Measurements from ENCODE around the gene CCIN.

Gene CCIN

GRCh38 chr9:36123515-36123914 is 45.7 kb upstream of the CCIN start:
- TF ChIP-seq, protein P1, sequence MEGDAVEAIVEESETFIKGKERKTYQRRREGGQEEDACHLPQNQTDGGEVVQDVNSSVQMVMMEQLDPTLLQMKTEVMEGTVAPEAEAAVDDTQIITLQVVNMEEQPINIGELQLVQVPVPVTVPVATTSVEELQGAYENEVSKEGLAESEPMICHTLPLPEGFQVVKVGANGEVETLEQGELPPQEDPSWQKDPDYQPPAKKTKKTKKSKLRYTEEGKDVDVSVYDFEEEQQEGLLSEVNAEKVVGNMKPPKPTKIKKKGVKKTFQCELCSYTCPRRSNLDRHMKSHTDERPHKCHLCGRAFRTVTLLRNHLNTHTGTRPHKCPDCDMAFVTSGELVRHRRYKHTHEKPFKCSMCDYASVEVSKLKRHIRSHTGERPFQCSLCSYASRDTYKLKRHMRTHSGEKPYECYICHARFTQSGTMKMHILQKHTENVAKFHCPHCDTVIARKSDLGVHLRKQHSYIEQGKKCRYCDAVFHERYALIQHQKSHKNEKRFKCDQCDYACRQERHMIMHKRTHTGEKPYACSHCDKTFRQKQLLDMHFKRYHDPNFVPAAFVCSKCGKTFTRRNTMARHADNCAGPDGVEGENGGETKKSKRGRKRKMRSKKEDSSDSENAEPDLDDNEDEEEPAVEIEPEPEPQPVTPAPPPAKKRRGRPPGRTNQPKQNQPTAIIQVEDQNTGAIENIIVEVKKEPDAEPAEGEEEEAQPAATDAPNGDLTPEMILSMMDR (IDR thresholded peaks at IDR 0.05; ENCODE audit: insufficient read depth, low read length): no peak
- peak; percentile 30; the same call in 1 of the 2 replicates for TF ChIP-seq SPI1 (IDR thresholded peaks at IDR 0.05; ENCODE audit: borderline replicate concordance, low read depth)
- H3K4me3 ChIP-seq (replicated peaks; ENCODE audit: insufficient read depth, low read length): no peak overlapping the region
- H3K27me3 ChIP-seq (ENCODE audit: insufficient read depth, poor library complexity, severe bottlenecking): no peaks in the 10 kb centered on the region
- DNase-seq (ENCODE audit: low read depth in 1 of 2, low spot score in 1 of 2): peak in 1 of 2 experiments; percentile 55
- H3K27ac ChIP-seq (replicated peaks): peak overlapping the region; percentile 9

GRCh38 chr9:36125062-36125855 is 43.9 kb upstream of the CCIN start:
- no peak overlapping the region for H3K4me3 ChIP-seq (replicated peaks; ENCODE audit: insufficient read depth, low read length)
- DNase-seq (ENCODE audit: low read depth in 1 of 2, low spot score in 1 of 2): no peak
- TF ChIP-seq, protein P2, sequence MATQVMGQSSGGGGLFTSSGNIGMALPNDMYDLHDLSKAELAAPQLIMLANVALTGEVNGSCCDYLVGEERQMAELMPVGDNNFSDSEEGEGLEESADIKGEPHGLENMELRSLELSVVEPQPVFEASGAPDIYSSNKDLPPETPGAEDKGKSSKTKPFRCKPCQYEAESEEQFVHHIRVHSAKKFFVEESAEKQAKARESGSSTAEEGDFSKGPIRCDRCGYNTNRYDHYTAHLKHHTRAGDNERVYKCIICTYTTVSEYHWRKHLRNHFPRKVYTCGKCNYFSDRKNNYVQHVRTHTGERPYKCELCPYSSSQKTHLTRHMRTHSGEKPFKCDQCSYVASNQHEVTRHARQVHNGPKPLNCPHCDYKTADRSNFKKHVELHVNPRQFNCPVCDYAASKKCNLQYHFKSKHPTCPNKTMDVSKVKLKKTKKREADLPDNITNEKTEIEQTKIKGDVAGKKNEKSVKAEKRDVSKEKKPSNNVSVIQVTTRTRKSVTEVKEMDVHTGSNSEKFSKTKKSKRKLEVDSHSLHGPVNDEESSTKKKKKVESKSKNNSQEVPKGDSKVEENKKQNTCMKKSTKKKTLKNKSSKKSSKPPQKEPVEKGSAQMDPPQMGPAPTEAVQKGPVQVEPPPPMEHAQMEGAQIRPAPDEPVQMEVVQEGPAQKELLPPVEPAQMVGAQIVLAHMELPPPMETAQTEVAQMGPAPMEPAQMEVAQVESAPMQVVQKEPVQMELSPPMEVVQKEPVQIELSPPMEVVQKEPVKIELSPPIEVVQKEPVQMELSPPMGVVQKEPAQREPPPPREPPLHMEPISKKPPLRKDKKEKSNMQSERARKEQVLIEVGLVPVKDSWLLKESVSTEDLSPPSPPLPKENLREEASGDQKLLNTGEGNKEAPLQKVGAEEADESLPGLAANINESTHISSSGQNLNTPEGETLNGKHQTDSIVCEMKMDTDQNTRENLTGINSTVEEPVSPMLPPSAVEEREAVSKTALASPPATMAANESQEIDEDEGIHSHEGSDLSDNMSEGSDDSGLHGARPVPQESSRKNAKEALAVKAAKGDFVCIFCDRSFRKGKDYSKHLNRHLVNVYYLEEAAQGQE (IDR thresholded peaks at IDR 0.05; ENCODE audit: insufficient replicate concordance, low read depth): no peak
- no peak for TF ChIP-seq GABPA (IDR thresholded peaks at IDR 0.05; ENCODE audit: low read depth)
- TF ChIP-seq, protein P1 (IDR thresholded peaks at IDR 0.05; ENCODE audit: insufficient read depth, low read length): no peak
- peak overlapping the region; percentile 94; the same call in 1 of the 2 replicates for H3K27ac ChIP-seq (replicated peaks)
- H3K27me3 ChIP-seq (ENCODE audit: insufficient read depth, poor library complexity, severe bottlenecking): no peaks in the 10 kb centered on the region

DNA sequence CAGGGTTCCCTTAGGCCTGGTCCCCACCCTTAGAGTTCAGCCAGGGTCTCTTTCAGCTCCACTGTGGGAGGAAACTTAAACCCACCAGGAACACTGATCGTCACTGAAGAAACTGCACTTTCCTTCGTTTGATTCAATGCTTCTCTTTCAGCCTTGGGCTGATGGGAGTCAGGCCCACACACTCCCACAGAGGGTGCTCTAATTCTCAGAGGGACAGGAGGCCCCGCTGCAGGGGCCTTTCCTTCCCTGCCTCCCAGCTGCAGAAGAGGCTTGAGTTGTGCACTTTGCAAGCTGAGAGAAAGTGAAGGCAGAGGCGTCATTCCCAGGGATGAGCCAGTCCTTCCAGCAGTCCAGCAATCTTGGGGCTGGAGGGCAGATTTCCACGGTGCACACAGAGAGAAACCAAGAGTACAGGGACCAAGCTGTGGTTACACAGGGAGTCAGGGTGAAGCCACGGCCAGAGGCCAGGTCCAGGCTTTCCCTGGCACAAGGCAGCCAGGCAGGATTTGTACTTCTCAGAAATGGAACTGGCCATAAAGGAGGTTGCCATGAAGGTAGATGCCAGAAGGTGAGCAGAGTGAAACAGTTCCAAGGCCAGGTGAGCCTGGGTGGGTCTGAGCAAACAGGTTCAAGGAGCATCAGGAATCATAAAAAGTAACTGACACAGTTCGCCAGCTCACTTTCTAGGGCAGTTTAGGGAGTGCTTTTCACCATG is 43.0 kb upstream of the CCIN start:
- Histone ChIP-seq H3K27ac (replicated peaks) (peak overlapping the region; percentile 94), H3K27me3 (ENCODE audit: insufficient read depth, poor library complexity, severe bottlenecking) (no peaks in the 10 kb centered on the region), H3K4me3 (replicated peaks; ENCODE audit: insufficient read depth, low read length) (no peak overlapping the region)
- DNase-seq (ENCODE audit: low read depth in 1 of 2, low spot score in 1 of 2): peak in 1 of 2 experiments; percentile 55
- TF ChIP-seq POLR2AphosphoS5 (IDR thresholded peaks at IDR 0.05; ENCODE audit: low read depth) (no peak), SPI1 (IDR thresholded peaks at IDR 0.05; ENCODE audit: borderline replicate concordance, low read depth) (no peak), GABPA (IDR thresholded peaks at IDR 0.05; ENCODE audit: low read depth) (no peak)
- TF ChIP-seq, protein P1 (IDR thresholded peaks at IDR 0.05; ENCODE audit: insufficient read depth, low read length): no peak
- TF ChIP-seq, protein P2 (IDR thresholded peaks at IDR 0.05; ENCODE audit: insufficient replicate concordance, low read depth): no peak

All from HL-60 (cell line).